DOHH2 (cell line): ENCODE data around the gene C21orf58.

ENCODE experiments used
- H3F3A ChIP-seq: fragments of 200-600 bp; sonication (generic), shearing (Covaris generic); 2 replicates; pipeline ENCODE4 v1.6.0; 2016; ENCODE audit warnings: antibody characterized with exemption, mild to moderate bottlenecking; ENCODE audit not compliant: control insufficient read depth, insufficient read depth
- H3K27ac ChIP-seq: fragments of 200-600 bp; sonication (generic); 2 replicates; pipeline ENCODE4 v1.5.1; 2014; ENCODE audit warnings: low read depth, mild to moderate bottlenecking, low read length, moderate library complexity
- H3K27me3 ChIP-seq: fragments of 200-600 bp; sonication (generic); 2 replicates; pipeline ENCODE4 v1.6.1; 2014; ENCODE audit warnings: mild to moderate bottlenecking, low read length, mixed read lengths; ENCODE audit not compliant: control insufficient read depth
- H3K36me3 ChIP-seq: fragments of 200-600 bp; sonication (generic); 2 replicates; pipeline ENCODE4 v1.6.1; 2014; ENCODE audit warnings: mild to moderate bottlenecking, low read length, moderate library complexity, mixed read lengths; ENCODE audit not compliant: control insufficient read depth
- H3K4me1 ChIP-seq: fragments of 200-600 bp; sonication (generic); 2 replicates; pipeline ENCODE4 v1.6.1; 2014; ENCODE audit warnings: mild to moderate bottlenecking, low read length, mixed read lengths; ENCODE audit not compliant: control insufficient read depth
- H3K4me2 ChIP-seq: fragments of 200-600 bp; sonication (generic); 2 replicates; pipeline ENCODE4 v1.6.0; 2014; ENCODE audit warnings: mild to moderate bottlenecking, low read length, moderate library complexity
- H3K4me3 ChIP-seq: fragments of 200-600 bp; sonication (generic); 2 replicates; pipeline ENCODE4 v1.5.1; 2014; ENCODE audit warnings: mild to moderate bottlenecking, low read length, mixed read lengths
- H3K79me2 ChIP-seq: fragments of 200-600 bp; sonication (generic); 2 replicates; pipeline ENCODE4 v1.6.1; 2014; ENCODE audit warnings: mild to moderate bottlenecking, low read length, mixed read lengths; ENCODE audit not compliant: control insufficient read depth
- H3K9me2 ChIP-seq: fragments of 200-600 bp; sonication (generic); replicated peaks from 2 replicates; pipeline ENCODE4 v1.6.1; 2014; ENCODE audit warnings: mild to moderate bottlenecking, low read length, mixed read lengths; ENCODE audit not compliant: control insufficient read depth
- H3K9me3 ChIP-seq: fragments of 200-600 bp; sonication (generic); 2 replicates; pipeline ENCODE4 v1.6.1; 2014; ENCODE audit warnings: antibody characterized with exemption, low read length, mixed read lengths; ENCODE audit not compliant: control insufficient read depth, insufficient read depth
- H4K20me1 ChIP-seq: fragments of 200-600 bp; sonication (generic); 2 replicates; pipeline ENCODE4 v1.6.0; 2014; ENCODE audit warnings: low read depth, mild to moderate bottlenecking, antibody characterized with exemption, low read length, moderate library complexity; ENCODE audit not compliant: control insufficient read depth, insufficient read depth
- EZH2phosphoT487 ChIP-seq: fragments of 200-600 bp; sonication (generic); IDR thresholded peaks from 2 replicates; pipeline ENCODE4 v1.6.1; 2017; ENCODE audit warnings: borderline replicate concordance, mild to moderate bottlenecking, antibody characterized with exemption, low read length, moderate library complexity, mixed read lengths
- TF ChIP-seq, protein P1 (sequence below): fragments of 200-600 bp; sonication (generic); IDR thresholded peaks from one replicate; pipeline ENCODE4 v1.5.1; 2014; ENCODE audit warnings: antibody characterized with exemption, mild to moderate bottlenecking, low read depth, low read length; ENCODE audit not compliant: poor library complexity, severe bottlenecking

Gene C21orf58

DNA sequence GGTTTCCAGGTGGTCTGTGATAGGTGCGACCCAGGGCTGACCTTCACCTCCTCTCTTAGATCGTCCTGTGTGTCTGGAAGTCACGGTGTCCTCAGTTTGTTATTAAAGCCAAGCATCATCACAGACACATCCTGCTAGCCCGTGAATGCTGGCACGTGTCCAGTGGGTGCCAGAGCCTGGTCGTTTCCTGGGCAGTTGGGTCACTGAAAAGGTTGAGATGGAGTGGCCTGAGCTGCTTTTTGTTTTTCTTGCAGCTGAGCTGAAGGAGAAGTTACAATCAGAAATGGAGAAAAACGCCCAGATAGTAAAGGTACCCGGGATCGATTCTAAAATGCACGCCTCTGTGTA lies 23.5 kb upstream of the C21orf58 start:
- H4K20me1 ChIP-seq, result no peaks in the 10 kb centered on the region
- H3K9me2 ChIP-seq, result no peaks in the 10 kb centered on the region
- no peaks in the 10 kb centered on the region for H3K27me3 ChIP-seq
- H3K27ac ChIP-seq, result no peak overlapping the region
- peaks cover 73% of the 10 kb centered on the region for H3K36me3 ChIP-seq
- H3F3A ChIP-seq, result no peaks in the 10 kb centered on the region
- H3K4me1 ChIP-seq, result no peaks in the 10 kb centered on the region
- H3K4me2 ChIP-seq, result no peak overlapping the region
- TF ChIP-seq, protein P1, sequence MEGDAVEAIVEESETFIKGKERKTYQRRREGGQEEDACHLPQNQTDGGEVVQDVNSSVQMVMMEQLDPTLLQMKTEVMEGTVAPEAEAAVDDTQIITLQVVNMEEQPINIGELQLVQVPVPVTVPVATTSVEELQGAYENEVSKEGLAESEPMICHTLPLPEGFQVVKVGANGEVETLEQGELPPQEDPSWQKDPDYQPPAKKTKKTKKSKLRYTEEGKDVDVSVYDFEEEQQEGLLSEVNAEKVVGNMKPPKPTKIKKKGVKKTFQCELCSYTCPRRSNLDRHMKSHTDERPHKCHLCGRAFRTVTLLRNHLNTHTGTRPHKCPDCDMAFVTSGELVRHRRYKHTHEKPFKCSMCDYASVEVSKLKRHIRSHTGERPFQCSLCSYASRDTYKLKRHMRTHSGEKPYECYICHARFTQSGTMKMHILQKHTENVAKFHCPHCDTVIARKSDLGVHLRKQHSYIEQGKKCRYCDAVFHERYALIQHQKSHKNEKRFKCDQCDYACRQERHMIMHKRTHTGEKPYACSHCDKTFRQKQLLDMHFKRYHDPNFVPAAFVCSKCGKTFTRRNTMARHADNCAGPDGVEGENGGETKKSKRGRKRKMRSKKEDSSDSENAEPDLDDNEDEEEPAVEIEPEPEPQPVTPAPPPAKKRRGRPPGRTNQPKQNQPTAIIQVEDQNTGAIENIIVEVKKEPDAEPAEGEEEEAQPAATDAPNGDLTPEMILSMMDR, result no peak
- TF ChIP-seq EZH2phosphoT487, result no peak
- peaks cover 38% of the 10 kb centered on the region for H3K79me2 ChIP-seq
- no peaks in the 10 kb centered on the region for H3K9me3 ChIP-seq
- H3K4me3 ChIP-seq, result no peak overlapping the region

DNA sequence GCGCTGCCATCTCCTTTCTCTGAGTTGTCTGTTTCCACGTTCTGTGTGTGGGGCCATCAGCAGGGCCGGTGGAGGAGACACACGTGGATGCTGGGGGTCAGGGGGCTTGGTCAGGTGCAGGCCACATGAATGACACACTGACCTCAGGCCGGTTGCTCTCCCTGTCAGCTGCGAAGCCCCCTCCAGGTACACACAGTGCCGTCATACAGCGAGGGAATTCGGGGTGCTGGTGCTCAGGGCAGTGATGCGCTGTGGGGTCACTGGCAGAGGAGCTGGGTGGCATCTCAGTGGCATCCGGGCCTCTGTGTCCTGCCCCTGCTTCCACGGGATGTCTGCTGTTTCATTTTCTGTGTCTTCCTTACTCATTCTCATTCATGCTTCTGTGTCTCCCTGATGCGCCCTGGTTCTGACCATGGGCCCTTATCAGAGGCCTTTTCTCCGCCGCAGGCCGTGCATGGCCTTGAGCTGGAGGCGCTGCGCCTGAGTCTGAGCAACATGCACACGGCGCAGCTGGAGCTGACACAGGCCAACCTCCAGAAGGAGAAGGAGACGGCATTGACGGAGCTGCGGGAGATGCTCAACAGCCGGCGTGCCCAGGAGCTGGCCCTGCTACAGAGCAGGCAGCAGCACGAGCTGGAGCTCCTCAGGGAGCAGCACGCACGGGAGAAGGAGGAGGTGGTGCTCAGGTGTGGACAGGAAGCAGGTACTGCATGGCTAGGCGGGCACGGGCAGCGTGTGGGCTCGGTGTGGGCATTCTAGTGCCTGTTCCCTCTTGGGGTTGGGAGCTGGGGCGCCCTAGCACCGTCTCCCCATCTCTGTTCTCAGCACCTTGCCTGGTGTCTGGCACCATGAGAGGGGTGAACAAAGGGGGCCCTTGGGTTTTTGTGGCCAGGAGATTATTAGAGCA lies 22.9 kb upstream of the C21orf58 start:
- Histone ChIP-seq H3K79me2 (peaks cover 44% of the 10 kb centered on the region), H3K4me3 (no peak overlapping the region), H3K27ac (no peak overlapping the region), H3K4me2 (no peak overlapping the region), H4K20me1 (no peaks in the 10 kb centered on the region), H3K4me1 (no peaks in the 10 kb centered on the region), H3K9me2 (no peaks in the 10 kb centered on the region), H3K27me3 (no peaks in the 10 kb centered on the region), H3F3A (no peaks in the 10 kb centered on the region), H3K9me3 (no peaks in the 10 kb centered on the region), H3K36me3 (peaks cover 68% of the 10 kb centered on the region)
- no peak for TF ChIP-seq EZH2phosphoT487
- TF ChIP-seq, protein P1, result no peak

DNA sequence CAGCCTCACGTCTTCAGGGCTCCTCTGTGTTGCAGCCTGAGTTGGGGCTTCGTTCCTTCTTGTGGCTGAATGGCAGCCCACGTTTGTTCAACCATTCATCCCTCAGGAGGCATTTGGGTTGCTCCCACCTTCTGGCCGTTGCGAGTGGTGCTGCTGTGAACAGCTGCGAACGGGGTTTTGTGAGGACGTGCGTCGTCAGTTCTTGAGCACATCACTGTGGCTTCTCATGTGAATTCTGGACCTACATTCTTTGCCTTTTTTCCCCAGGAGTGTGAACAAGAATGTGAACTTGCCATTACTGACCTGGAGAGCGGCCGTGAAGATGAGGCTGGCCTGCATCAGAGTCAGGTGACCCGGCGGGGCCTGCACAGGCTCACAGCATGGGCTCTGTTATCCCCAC lies 22.2 kb upstream of the C21orf58 start:
- no peak overlapping the region for H3K4me2 ChIP-seq
- H3F3A ChIP-seq, result no peaks in the 10 kb centered on the region
- no peaks in the 10 kb centered on the region for H3K4me1 ChIP-seq
- H3K9me3 ChIP-seq, result no peaks in the 10 kb centered on the region
- peaks cover 66% of the 10 kb centered on the region for H3K36me3 ChIP-seq
- H3K27me3 ChIP-seq, result no peaks in the 10 kb centered on the region
- H3K9me2 ChIP-seq, result no peaks in the 10 kb centered on the region
- H3K79me2 ChIP-seq, result peaks cover 51% of the 10 kb centered on the region
- H3K4me3 ChIP-seq, result no peak overlapping the region
- no peaks in the 10 kb centered on the region for H4K20me1 ChIP-seq
- H3K27ac ChIP-seq, result no peak overlapping the region
- no peak for TF ChIP-seq EZH2phosphoT487
- TF ChIP-seq, protein P1, result no peak
